HG03280 (cell line): ENCODE results near the gene GRIK4.

Source experiments
- ATAC-seq: cut with Tn5 transposase; IDR thresholded peaks from one replicate; pipeline ENCODE4 v1.9.1; 2021; ENCODE audit warnings: mild to moderate bottlenecking, moderate library complexity; ENCODE audit not compliant: unreplicated experiment

The GRIK4 gene

DNA sequence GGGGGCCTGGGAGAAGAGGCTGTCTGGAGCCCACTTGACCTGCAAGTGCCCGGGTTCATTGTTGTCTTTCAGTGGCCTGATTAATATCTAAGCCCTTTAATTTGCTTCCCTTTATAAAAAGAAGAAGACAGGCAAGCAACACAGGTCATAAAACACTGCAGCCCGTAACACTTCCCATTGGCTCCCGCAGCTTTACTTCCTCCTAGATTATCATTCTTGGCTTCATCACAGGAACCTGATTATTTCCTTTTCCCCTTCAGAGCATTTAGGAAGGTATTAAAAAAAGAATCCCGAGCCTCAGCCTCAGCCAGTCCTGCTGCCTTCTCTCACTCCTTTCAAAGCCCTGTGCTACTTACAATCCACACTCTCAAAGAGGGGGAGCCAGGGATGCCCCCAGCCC is 183.2 kb downstream of the GRIK4 start:
- ATAC-seq, result no peak

DNA sequence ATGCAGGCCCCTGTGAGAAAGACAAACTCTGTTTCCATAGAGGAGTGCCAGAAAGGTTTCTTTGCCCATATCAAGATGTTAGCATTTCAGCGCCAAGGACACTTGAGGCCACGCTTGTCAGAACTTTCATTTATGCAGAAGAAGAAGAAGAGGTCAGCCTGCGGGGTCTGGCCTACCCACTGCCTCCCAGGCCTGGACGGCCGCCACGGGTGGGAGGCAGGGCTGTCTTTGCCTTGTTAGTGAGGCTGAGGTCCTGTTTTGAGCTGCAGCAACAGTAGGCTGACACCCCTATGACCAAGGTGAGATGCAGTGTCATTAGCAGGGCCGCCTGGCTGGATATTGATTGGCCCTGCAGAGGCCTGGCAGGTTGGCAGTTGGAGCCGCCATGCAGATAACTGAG is 183.9 kb downstream of the GRIK4 start:
- no peak for ATAC-seq

DNA sequence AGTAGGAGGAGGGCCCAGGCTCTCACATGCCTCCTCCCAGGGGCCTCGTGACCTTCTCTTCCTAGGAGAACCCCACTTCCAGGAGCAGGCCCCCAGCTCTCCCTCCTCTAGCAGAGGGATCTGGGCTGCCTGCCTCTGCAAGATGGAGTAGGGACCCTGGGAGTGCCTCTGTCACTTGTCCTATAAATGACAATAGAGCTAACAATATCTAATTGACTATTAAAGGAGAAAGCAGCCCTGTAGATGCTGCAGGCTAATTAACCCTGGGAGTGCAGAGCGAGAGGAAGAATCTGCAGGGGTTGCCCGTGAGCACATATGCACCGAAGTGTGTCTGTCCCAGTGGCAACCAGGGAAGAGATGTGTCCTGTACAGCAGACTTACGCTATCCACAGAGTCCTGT is 184.4 kb downstream of the GRIK4 start:
- ATAC-seq, result no peak

GRCh38 chr11:120696597-120697218 is 185.2 kb downstream of the GRIK4 start:
- ATAC-seq, result no peak

GRCh38 chr11:120698918-120699317 is 187.4 kb downstream of the GRIK4 start:
- ATAC-seq, result no peak

- ATAC-seq, result no peak
These were observed 191.1 kb downstream of the GRIK4 start for GRCh38 chr11:120702656-120703055.

- peak; percentile 61 for ATAC-seq
These were observed 192.0 kb downstream of the GRIK4 start for GRCh38 chr11:120703358-120704152.

GRCh38 chr11:120704256-120704750 is 192.8 kb downstream of the GRIK4 start:
- peak; percentile 18 for ATAC-seq

DNA sequence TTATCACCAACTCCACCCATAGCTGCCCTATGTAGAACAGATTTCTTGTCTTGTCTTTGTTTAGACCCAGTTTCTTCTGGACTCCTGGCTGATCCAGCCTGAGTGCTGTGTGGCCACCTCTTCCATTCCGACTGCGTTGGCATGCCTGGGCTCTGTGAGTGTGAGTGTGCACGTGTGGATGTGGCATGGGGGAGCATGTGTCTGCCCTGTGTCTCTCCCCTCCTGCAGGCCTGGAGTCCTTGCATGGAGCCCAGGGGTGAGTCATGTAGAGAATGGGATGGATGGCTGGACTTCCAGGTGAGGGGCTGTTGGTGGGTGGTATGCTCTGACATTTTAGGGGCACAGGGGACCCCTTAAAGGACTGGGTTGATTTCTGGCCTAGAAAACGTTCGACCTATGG is 194.7 kb downstream of the GRIK4 start:
- no peak for ATAC-seq

GRCh38 chr11:120707098-120707497 is 195.6 kb downstream of the GRIK4 start:
- ATAC-seq, result no peak

GRCh38 chr11:120707663-120708062 is 196.1 kb downstream of the GRIK4 start:
- ATAC-seq, result no peak

- no peak for ATAC-seq
These were observed 197.1 kb downstream of the GRIK4 start for GRCh38 chr11:120708511-120709183.

DNA sequence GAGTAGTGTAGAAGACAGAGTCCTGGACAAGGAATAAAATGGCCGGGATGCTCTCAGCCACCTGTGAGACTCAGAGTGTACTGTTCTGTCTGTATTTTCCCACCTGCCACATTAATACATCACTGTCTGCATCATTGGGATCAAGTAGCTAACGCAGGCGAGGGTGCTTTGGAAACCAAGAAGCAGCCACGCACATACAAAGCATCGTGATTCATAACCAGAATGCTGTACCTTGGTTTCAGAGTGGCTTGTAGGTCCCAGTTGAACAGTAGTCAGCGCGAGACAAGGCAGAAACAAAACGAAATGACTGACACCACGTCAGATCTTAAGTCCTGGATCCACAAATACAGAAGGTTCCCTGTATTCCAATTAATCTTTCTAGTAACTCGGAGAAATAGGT is 198.3 kb downstream of the GRIK4 start:
- peak; percentile 88 for ATAC-seq

- ATAC-seq, result peak; percentile 25
These were observed 199.0 kb downstream of the GRIK4 start for GRCh38 chr11:120710354-120711131.

DNA sequence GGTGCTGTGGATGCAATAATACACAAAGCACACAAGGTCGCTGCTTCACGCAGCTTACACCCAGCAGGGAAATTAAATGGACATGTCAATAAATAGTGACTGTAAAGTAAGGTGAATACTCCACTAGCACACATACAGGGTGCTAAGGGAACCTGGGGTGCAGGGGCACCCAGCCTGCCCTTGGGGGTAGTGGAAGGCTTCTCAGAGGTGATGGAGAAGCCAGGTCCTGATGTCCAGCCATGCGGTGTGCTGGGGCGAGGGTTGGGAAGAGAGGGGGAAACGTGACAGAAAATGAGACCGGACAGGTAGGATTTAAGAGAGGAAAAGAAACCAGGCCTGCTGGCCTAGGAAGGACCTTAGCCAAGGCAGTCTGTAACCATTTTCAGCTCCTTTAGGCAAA is 200.5 kb downstream of the GRIK4 start:
- no peak for ATAC-seq

GRCh38 chr11:120712881-120713280 is 201.3 kb downstream of the GRIK4 start:
- no peak for ATAC-seq

- no peak for ATAC-seq
These were observed 201.7 kb downstream of the GRIK4 start for GRCh38 chr11:120713296-120713695.

GRCh38 chr11:120714438-120714837 is 202.9 kb downstream of the GRIK4 start:
- no peak for ATAC-seq

GRCh38 chr11:120715239-120715638 is 203.7 kb downstream of the GRIK4 start:
- ATAC-seq, result no peak

DNA sequence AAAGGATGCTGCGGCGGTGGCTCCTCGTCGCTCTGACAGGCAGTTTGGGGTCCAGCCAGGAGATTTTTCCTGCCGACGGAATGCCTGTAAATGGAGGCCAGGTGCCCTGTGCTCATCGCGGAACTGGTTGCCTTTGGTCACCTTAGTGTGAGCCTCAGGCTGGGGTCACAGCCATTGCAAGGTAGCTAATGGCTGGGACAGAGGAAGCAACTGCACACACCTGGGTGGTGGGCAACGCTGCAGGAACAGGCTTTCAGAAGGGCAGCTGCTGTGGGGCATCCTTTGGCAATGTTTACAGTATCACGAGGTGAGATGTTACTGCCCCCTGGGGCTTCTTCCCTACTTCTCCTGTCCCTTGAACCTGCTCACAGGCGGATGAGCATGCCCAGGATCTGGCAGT is 205.5 kb downstream of the GRIK4 start:
- ATAC-seq, result no peak

GRCh38 chr11:120717623-120718022 is 206.1 kb downstream of the GRIK4 start:
- no peak for ATAC-seq
